Fibroblast of lung (primary cell): ENCODE data around the gene PDE8B. TPM values are rescaled to one million over a fixed set of nuclear protein-coding genes. Genes with fewer than 3 reads are reported as not detected.

ENCODE experiments used
- DNase-seq, 2 donors: peaks; one replicate each; pipeline versions ENCODE4 v3.0.0 to v3.0.0-alpha.2; 2010; ENCODE audit warnings: low read depth in 2 of 2
- H2AFZ ChIP-seq: 2 replicates; pipeline ENCODE4 v1.5.1; 2012; ENCODE audit warnings: low read length, control low read depth, inconsistent platforms
- H3K27ac ChIP-seq: 2 replicates; pipeline ENCODE4 v1.5.1; 2011; ENCODE audit warnings: low read length, control low read depth; ENCODE audit not compliant: insufficient read depth
- H3K27me3 ChIP-seq: 2 replicates; pipeline ENCODE4 v1.5.1; 2011; ENCODE audit warnings: mild to moderate bottlenecking, low read length; ENCODE audit not compliant: control insufficient read depth, insufficient read depth
- H3K36me3 ChIP-seq: 2 replicates; pipeline ENCODE4 v1.5.1; 2011; ENCODE audit warnings: low read length; ENCODE audit not compliant: control insufficient read depth, insufficient read depth
- H3K4me1 ChIP-seq: 2 replicates; pipeline ENCODE4 v1.5.1; 2011; ENCODE audit warnings: low read length; ENCODE audit not compliant: control insufficient read depth, insufficient read depth; ENCODE audit errors: extremely low read depth
- H3K4me2 ChIP-seq: 2 replicates; pipeline ENCODE4 v1.5.1; 2011; ENCODE audit warnings: low read length, control low read depth; ENCODE audit not compliant: insufficient read depth; ENCODE audit errors: extremely low read depth
- H3K4me3 ChIP-seq, 4 experiments: fragments of 200-600 bp in 1 of 4; sonication (generic) in 1 of 4; replicated peaks in 1 of 4; 2 replicates each; pipeline ENCODE4 v1.5.1; 2011 to 2016; ENCODE audit warnings: low read length in 4 of 4, low read depth in 3 of 4, mild to moderate bottlenecking in 3 of 4, control low read depth in 2 of 4, inconsistent platforms in 1 of 4, mixed read lengths in 1 of 4; ENCODE audit not compliant: insufficient read depth in 1 of 4; ENCODE audit errors: control extremely low read depth in 1 of 4
- H3K79me2 ChIP-seq: 2 replicates; pipeline ENCODE4 v1.5.1; 2012; ENCODE audit warnings: mild to moderate bottlenecking, low read length, inconsistent platforms; ENCODE audit not compliant: control insufficient read depth, insufficient read depth
- H3K9ac ChIP-seq: 2 replicates; pipeline ENCODE4 v1.5.1; 2011; ENCODE audit warnings: mild to moderate bottlenecking, low read length, control low read depth; ENCODE audit not compliant: insufficient read depth
- H3K9me3 ChIP-seq: 2 replicates; pipeline ENCODE4 v1.5.1; 2012; ENCODE audit warnings: low read depth, low read length; ENCODE audit not compliant: control insufficient read depth, insufficient read depth
- H4K20me1 ChIP-seq: 2 replicates; pipeline ENCODE4 v1.5.1; 2011; ENCODE audit warnings: low read length; ENCODE audit not compliant: control insufficient read depth, insufficient read depth; ENCODE audit errors: extremely low read depth
- CTCF ChIP-seq, 2 donors: IDR thresholded peaks in 1 of 2; conservative IDR thresholded peaks in 1 of 2; 1 replicate in 1 of 2; 2 replicates in 1 of 2; pipeline ENCODE4 v1.5.1; 2011 to 2012; ENCODE audit warnings: low read length in 2 of 2, control low read depth in 1 of 2, inconsistent platforms in 1 of 2, low read depth in 1 of 2, mild to moderate bottlenecking in 1 of 2
- EZH2 ChIP-seq: IDR thresholded peaks from 2 replicates; pipeline ENCODE4 v1.5.1; 2012; ENCODE audit warnings: low read length, control low read depth, mild to moderate bottlenecking; ENCODE audit errors: missing control alignments
- polyA plus RNA-seq, 2 donors: library from polyadenylated mRNA; depleted of rRNA in 1 of 2; stranded (reverse) in 1 of 2; unstranded in 1 of 2; fragments of >200 nt; gene quantifications; 2 replicates each; pipeline ENCODE4 v1.2.1, GENCODE V29; 2011 to 2012; ENCODE audit warnings: missing spikeins in 1 of 2
- total RNA-seq: library from RNA; depleted of rRNA; stranded (reverse); fragments of >200 nt; gene quantifications from 2 replicates; pipeline ENCODE4 v1.2.1, GENCODE V29; 2014

Gene PDE8B
- total and polyA plus RNA-seq, 2 donors (not counting 1 experiment from before 2014, with no cell fraction given) = 0.17 to 0.18 TPM

GRCh38 chr5:77210964-77211690 lies 647 bp downstream of the PDE8B start:
- TF ChIP-seq CTCF (conservative IDR thresholded peaks at IDR 0.05 in 1 of 2, IDR thresholded peaks at IDR 0.05 in 1 of 2; ENCODE audit: low read depth in 1 of 2, low read length in 2 of 2) = no peak
- peak; percentile 80 for TF ChIP-seq EZH2
- no peaks in the 10 kb centered on the region for H3K36me3 ChIP-seq
- no peaks in the 10 kb centered on the region for H4K20me1 ChIP-seq
- H3K4me2 ChIP-seq = peak overlapping the region; percentile 44
- H3K4me3 ChIP-seq = peak overlapping the region; percentile 7 to 17 (median 12)
- no peak overlapping the region for H2AFZ ChIP-seq
- no peaks in the 10 kb centered on the region for H3K79me2 ChIP-seq
- H3K27ac ChIP-seq = no peak overlapping the region
- no peak overlapping the region for H3K9ac ChIP-seq
- H3K27me3 ChIP-seq = peaks cover 36% of the 10 kb centered on the region
- no peaks in the 10 kb centered on the region for H3K9me3 ChIP-seq
- DNase-seq = peak in 1 of 2 donors; percentile 5
- H3K4me1 ChIP-seq = peaks cover 2% of the 10 kb centered on the region

- H3K4me3 ChIP-seq = no peak overlapping the region
- peaks cover 36% of the 10 kb centered on the region for H3K27me3 ChIP-seq
- no peak for DNase-seq
- TF ChIP-seq EZH2 = no peak
- no peak for TF ChIP-seq CTCF (conservative IDR thresholded peaks at IDR 0.05 in 1 of 2, IDR thresholded peaks at IDR 0.05 in 1 of 2; ENCODE audit: low read depth in 1 of 2, low read length in 2 of 2)
- H3K9me3 ChIP-seq = no peaks in the 10 kb centered on the region
- H3K27ac ChIP-seq = no peak overlapping the region
- H2AFZ ChIP-seq = no peak overlapping the region
- H3K9ac ChIP-seq = no peak overlapping the region
- no peaks in the 10 kb centered on the region for H3K79me2 ChIP-seq
- H4K20me1 ChIP-seq = no peaks in the 10 kb centered on the region
- no peaks in the 10 kb centered on the region for H3K36me3 ChIP-seq
- no peak overlapping the region for H3K4me2 ChIP-seq
- H3K4me1 ChIP-seq = peaks cover 2% of the 10 kb centered on the region
These were observed 1.2 kb downstream of the PDE8B start for GRCh38 chr5:77211691-77212047.

- H3K4me3 ChIP-seq = no peak overlapping the region
- no peaks in the 10 kb centered on the region for H3K9me3 ChIP-seq
- no peaks in the 10 kb centered on the region for H4K20me1 ChIP-seq
- H3K79me2 ChIP-seq = no peaks in the 10 kb centered on the region
- H3K4me1 ChIP-seq = peaks cover 2% of the 10 kb centered on the region
- TF ChIP-seq EZH2 (no peak), CTCF (conservative IDR thresholded peaks at IDR 0.05 in 1 of 2, IDR thresholded peaks at IDR 0.05 in 1 of 2; ENCODE audit: low read depth in 1 of 2, low read length in 2 of 2) (no peak)
- no peak overlapping the region for H2AFZ ChIP-seq
- H3K27ac ChIP-seq = no peak overlapping the region
- H3K9ac ChIP-seq = no peak overlapping the region
- DNase-seq = no peak
- peaks cover 29% of the 10 kb centered on the region for H3K27me3 ChIP-seq
- H3K36me3 ChIP-seq = no peaks in the 10 kb centered on the region
- H3K4me2 ChIP-seq = no peak overlapping the region
These were observed 3.1 kb downstream of the PDE8B start for GRCh38 chr5:77213601-77214000.
